ENCODE results near the gene LBP. TPM values are rescaled to one million over a fixed set of nuclear protein-coding genes. Genes with fewer than 3 reads are reported as not detected.
"Not testable (repeated sequence)": the region's sequence is repeated elsewhere in the genome, so short reads cannot be mapped to it uniquely, and the experiment has no call there.

LBP gene
- total RNA-seq, 4 donors from 2014 or later = 0.38 to 6.2 TPM; not detected in 2

GRCh38 chr20:38338849-38339520 lies 7.3 kb upstream of the LBP start:
- Histone ChIP-seq H3K36me3 (no peaks in the 10 kb centered on the region), H3K9me3 (peaks cover 5% of the 10 kb centered on the region), H3K27me3 (peaks cover 30% of the 10 kb centered on the region), H3K27ac (no peak overlapping the region), H3K4me3 (no peak overlapping the region), H3K4me1 (no peaks in the 10 kb centered on the region)
- no peak for DNase-seq (ENCODE audit: low spot score in 2 of 2)
- 55% methylated on average over 7 of the region's 7 CpGs for WGBS
- TF ChIP-seq POLR2A (IDR thresholded peaks at IDR 0.05) = no peak
- no peak for TF ChIP-seq CTCF (IDR thresholded peaks at IDR 0.05)
- no peak for TF ChIP-seq EP300 (IDR thresholded peaks at IDR 0.05)
- no peak for TF ChIP-seq POLR2AphosphoS5 (IDR thresholded peaks at IDR 0.05)

GRCh38 chr20:38339521-38339896 lies 6.8 kb upstream of the LBP start:
- H3K27ac ChIP-seq; H3K4me3 ChIP-seq; H3K9me3 ChIP-seq; H3K36me3 ChIP-seq; DNase-seq (ENCODE audit: low spot score in 2 of 2); H3K4me1 ChIP-seq: not testable (repeated sequence)
- 89% methylated on average over 8 of the region's 8 CpGs for WGBS
- H3K27me3 ChIP-seq = peaks cover 30% of the 10 kb centered on the region

GRCh38 chr20:38339997-38340396 lies 6.3 kb upstream of the LBP start:
- 44% methylated on average over 3 of the region's 3 CpGs for WGBS
- Histone ChIP-seq H3K36me3 (no peaks in the 10 kb centered on the region), H3K4me1 (no peaks in the 10 kb centered on the region), H3K9me3 (peaks cover 5% of the 10 kb centered on the region), H3K27ac (no peak overlapping the region), H3K27me3 (peaks cover 30% of the 10 kb centered on the region), H3K4me3 (no peak overlapping the region)
- no peak for TF ChIP-seq POLR2A (IDR thresholded peaks at IDR 0.05)
- TF ChIP-seq EP300 (IDR thresholded peaks at IDR 0.05) = no peak
- TF ChIP-seq CTCF (IDR thresholded peaks at IDR 0.05) = no peak
- TF ChIP-seq POLR2AphosphoS5 (IDR thresholded peaks at IDR 0.05) = no peak
- no peak for DNase-seq (ENCODE audit: low spot score in 2 of 2)

GRCh38 chr20:38340693-38341092 lies 5.6 kb upstream of the LBP start:
- H3K4me1 ChIP-seq = no peaks in the 10 kb centered on the region
- no peaks in the 10 kb centered on the region for H3K36me3 ChIP-seq
- H3K27me3 ChIP-seq = peaks cover 25% of the 10 kb centered on the region
- TF ChIP-seq CTCF (IDR thresholded peaks at IDR 0.05) = no peak
- no peak for TF ChIP-seq POLR2AphosphoS5 (IDR thresholded peaks at IDR 0.05)
- TF ChIP-seq POLR2A (IDR thresholded peaks at IDR 0.05) = no peak
- TF ChIP-seq EP300 (IDR thresholded peaks at IDR 0.05) = no peak
- H3K27ac ChIP-seq = no peak overlapping the region
- WGBS = 82% methylated on average over 6 of the region's 6 CpGs
- peaks cover 5% of the 10 kb centered on the region for H3K9me3 ChIP-seq
- no peak for DNase-seq (ENCODE audit: low spot score in 2 of 2)
- no peak overlapping the region for H3K4me3 ChIP-seq

- Histone ChIP-seq H3K36me3 (no peaks in the 10 kb centered on the region), H3K9me3 (peaks cover 5% of the 10 kb centered on the region), H3K4me1 (no peaks in the 10 kb centered on the region), H3K27me3 (peaks cover 9% of the 10 kb centered on the region), H3K4me3 (no peak overlapping the region), H3K27ac (no peak overlapping the region)
- WGBS = 62% methylated on average over 7 of the region's 7 CpGs
- TF ChIP-seq POLR2AphosphoS5 (IDR thresholded peaks at IDR 0.05) (no peak), CTCF (IDR thresholded peaks at IDR 0.05) (no peak), POLR2A (IDR thresholded peaks at IDR 0.05) (no peak), EP300 (IDR thresholded peaks at IDR 0.05) (no peak)
- no peak for DNase-seq (ENCODE audit: low spot score in 2 of 2)
Measured at GRCh38 chr20:38342216-38342615, 4.1 kb upstream of the LBP start.
